HepG2 (cell line): ENCODE data around the gene ZBTB2. TPM values are rescaled to one million over a fixed set of nuclear protein-coding genes. Genes with fewer than 3 reads are reported as not detected.

Experiments used
- HMGA1 ChIP-seq: sonication (generic); formaldehyde crosslinking; conservative IDR thresholded peaks from 2 replicates; pipeline ENCODE4 v1.4.0; 2020; ENCODE audit warnings: missing genetic modification reagents
- KLF12 ChIP-seq: sonication (generic); formaldehyde crosslinking; IDR thresholded peaks from 2 replicates; pipeline ENCODE4 v1.4.0; 2020; ENCODE audit warnings: missing genetic modification reagents, borderline replicate concordance
- KLF15 ChIP-seq: sonication (generic); formaldehyde crosslinking; IDR thresholded peaks from 2 replicates; pipeline ENCODE4 v1.8.1; 2023; ENCODE audit warnings: borderline replicate concordance, mild to moderate bottlenecking, inconsistent platforms, missing genetic modification reagents, mixed read lengths
- NKX3-1 ChIP-seq: sonication (generic); formaldehyde crosslinking; IDR thresholded peaks from 2 replicates; pipeline ENCODE4 v1.5.0; 2020; ENCODE audit warnings: missing genetic modification reagents
- SOX13 ChIP-seq, 3 experiments: fragments of 450-650 bp in 1 of 3; sonication (generic) in 1 of 3; formaldehyde crosslinking in 1 of 3; IDR thresholded peaks in 2 of 3; conservative IDR thresholded peaks in 1 of 3; 2 replicates each; pipeline versions ENCODE4 v1.5.0 to v1.6.1; 2016 to 2020; ENCODE audit warnings: antibody characterized with exemption in 1 of 3, mild to moderate bottlenecking in 1 of 3, missing compliant biosample characterization in 1 of 3, missing genetic modification reagents in 1 of 3, moderate library complexity in 1 of 3
- SRY ChIP-seq: sonication (generic); formaldehyde crosslinking; IDR thresholded peaks from 2 replicates; pipeline ENCODE4 v1.8.0; 2022; ENCODE audit warnings: mild to moderate bottlenecking, missing genetic modification reagents
- TBP ChIP-seq: sonication (generic); formaldehyde crosslinking; IDR thresholded peaks from 2 replicates; pipeline ENCODE4 v1.5.0; 2020; ENCODE audit warnings: missing genetic modification reagents
- ZBTB2 ChIP-seq: sonication (generic); formaldehyde crosslinking; IDR thresholded peaks from 2 replicates; pipeline ENCODE4 v1.8.0; 2022; ENCODE audit warnings: low read depth, missing genetic modification reagents
- ZBTB40 ChIP-seq, 2 experiments: fragments of 450-650 bp in 1 of 2; sonication (generic) in 1 of 2; formaldehyde crosslinking in 1 of 2; IDR thresholded peaks; 2 replicates each; pipeline versions ENCODE4 v1.6.1 to v1.8.0; 2016 to 2022; ENCODE audit warnings: antibody characterized with exemption in 1 of 2, mild to moderate bottlenecking in 1 of 2, missing genetic modification reagents in 1 of 2
- ZKSCAN8 ChIP-seq: IDR thresholded peaks from 2 replicates; pipeline ENCODE4 v1.6.1; 2016; ENCODE audit warnings: borderline replicate concordance, missing genetic modification reagents, missing compliant biosample characterization
- ZNF10 ChIP-seq: sonication (generic); formaldehyde crosslinking; IDR thresholded peaks from 2 replicates; pipeline ENCODE4 v1.4.0; 2020; ENCODE audit warnings: mild to moderate bottlenecking, low read depth, missing genetic modification reagents, borderline replicate concordance
- ZNF18 ChIP-seq: sonication (generic); formaldehyde crosslinking; IDR thresholded peaks from 2 replicates; pipeline ENCODE4 v1.8.0; 2022; ENCODE audit warnings: mild to moderate bottlenecking, missing genetic modification reagents; ENCODE audit not compliant: insufficient replicate concordance
- ZNF674 ChIP-seq: sonication (generic); formaldehyde crosslinking; IDR thresholded peaks from 2 replicates; pipeline ENCODE4 v1.5.0; 2020; ENCODE audit warnings: low read depth, mild to moderate bottlenecking, missing genetic modification reagents
- ZSCAN22 ChIP-seq: sonication (generic); formaldehyde crosslinking; IDR thresholded peaks from 2 replicates; pipeline ENCODE4 v1.4.0; 2020; ENCODE audit warnings: mild to moderate bottlenecking, missing genetic modification reagents
- ZSCAN9 ChIP-seq: IDR thresholded peaks from 2 replicates; pipeline ENCODE4 v1.6.1; 2016; ENCODE audit warnings: borderline replicate concordance
- polyA plus RNA-seq, 8 experiments: library from polyadenylated mRNA; depleted of rRNA in 3 of 8; stranded (reverse) in 7 of 8; unstranded in 1 of 8; fragments of >200 nt; fragmentation: Illumina TruSeq in 4 of 8; extraction: Trizol in 4 of 8; gene quantifications; 2 replicates each; pipeline versions ENCODE4 v1.2.1 to v1.2.3, GENCODE V29; 2011 to 2016; ENCODE audit warnings: low read depth in 4 of 8, missing spikeins in 1 of 8, mixed read lengths in 1 of 8; ENCODE audit not compliant: insufficient read depth in 1 of 8
- total RNA-seq, 5 experiments: library from RNA; depleted of rRNA; stranded (reverse); fragments of >200 nt; fragmentation: Illumina TruSeq; extraction: Trizol; gene quantifications; 2 replicates each; pipeline ENCODE4 v1.2.3, GENCODE V29; 2016; ENCODE audit warnings: low read depth in 1 of 5

Gene ZBTB2
- total and polyA plus RNA-seq, 2 of the 13 experiments (the other 11 are each of a cell fraction or from before 2014, with no cell fraction given): 15.4 to 22.8 TPM

- no peak for TF ChIP-seq ZBTB40 (IDR thresholded peaks at IDR 0.05)
- TF ChIP-seq ZBTB40 (CRISPR knock-in tag; IDR thresholded peaks at IDR 0.05): no peak
- no peak for TF ChIP-seq ZNF674
- TF ChIP-seq HMGA1: no peak
- no peak for TF ChIP-seq KLF12
- no peak for TF ChIP-seq ZNF10 (CRISPR knock-in tag)
- no peak for TF ChIP-seq TBP (CRISPR knock-in tag)
- TF ChIP-seq SOX13 (IDR thresholded peaks at IDR 0.05): no peak
- no peak for TF ChIP-seq SOX13 (CRISPR knock-in tag; conservative IDR thresholded peaks at IDR 0.05 in 1 of 2, IDR thresholded peaks at IDR 0.05 in 1 of 2)
- no peak for TF ChIP-seq ZSCAN9 (CRISPR knock-in tag)
- no peak for TF ChIP-seq ZNF18 (CRISPR knock-in tag)
- TF ChIP-seq SRY (CRISPR knock-in tag): peak; percentile 38; the same call in 1 of the 2 replicates
- no peak for TF ChIP-seq KLF15
- 0 out of 2 replicates have a peak, but pooled peaks have one; percentile 9 for TF ChIP-seq ZKSCAN8 (CRISPR knock-in tag)
- TF ChIP-seq NKX3-1 (CRISPR knock-in tag): no peak
- no peak for TF ChIP-seq ZSCAN22
- TF ChIP-seq ZBTB2: peak; percentile 41; the same call in 1 of the 2 replicates
Measured at GRCh38 chr6:151325075-151326050, 66.0 kb downstream of the ZBTB2 start (continued).
